ENCODE data around the gene LRMDA.

- TF ChIP-seq TCF7L2 (IDR thresholded peaks at IDR 0.05; ENCODE audit: borderline replicate concordance, extremely low read depth, insufficient read depth, insufficient read length) (no peak), POLR2AphosphoS5 (IDR thresholded peaks at IDR 0.05; ENCODE audit: low read depth, low read length) (no peak), CTCF (IDR thresholded peaks at IDR 0.05 in 2 of 3, conservative IDR thresholded peaks at IDR 0.05 in 1 of 3; ENCODE audit: borderline replicate concordance in 1 of 3, insufficient read depth in 1 of 3, low read depth in 2 of 3, low read length in 2 of 3) (no peak), CEBPB (IDR thresholded peaks at IDR 0.05; ENCODE audit: low read depth) (no peak), YY1 (IDR thresholded peaks at IDR 0.05; ENCODE audit: extremely low read depth, insufficient replicate concordance, low read depth, low read length) (no peak), POLR2A (IDR thresholded peaks at IDR 0.05; ENCODE audit: borderline replicate concordance, extremely low read depth, insufficient read depth, insufficient read length) (no peak), SRF (IDR thresholded peaks at IDR 0.05; ENCODE audit: low read depth) (no peak), CBX3 (IDR thresholded peaks at IDR 0.05; ENCODE audit: low read depth) (no peak), EGR1 (IDR thresholded peaks at IDR 0.05; ENCODE audit: low read depth) (no peak), JUND (IDR thresholded peaks at IDR 0.05) (no peak), RAD21 (IDR thresholded peaks at IDR 0.05; ENCODE audit: low read depth) (no peak), ELF1 (IDR thresholded peaks at IDR 0.05; ENCODE audit: borderline replicate concordance, low read depth) (no peak), EZH2 (IDR thresholded peaks at IDR 0.05) (no peak), ZNF274 (IDR thresholded peaks at IDR 0.05; ENCODE audit: low read depth, low read length) (no peak)
These were observed 677.3 kb downstream of the LRMDA start for GRCh38 chr10:76108563-76109359.

All from HCT116 (cell line).